HPDE6-E6E7 (cell line): Measurements from ENCODE around the gene AKT1S1.

Source experiments
- DNase-seq: peaks from one replicate; pipeline ENCODE4 v3.0.0; 2011; ENCODE audit warnings: missing footprints; ENCODE audit errors: extremely low spot score

AKT1S1 gene

GRCh38 chr19:49883094-49883493 lies 5.9 kb upstream of the AKT1S1 start:
- DNase-seq: no peak

GRCh38 chr19:49882643-49883042 lies 5.5 kb upstream of the AKT1S1 start:
- no peak for DNase-seq

- no peak for DNase-seq
Measured at GRCh38 chr19:49881672-49882394, 4.7 kb upstream of the AKT1S1 start.

GRCh38 chr19:49881186-49881585 lies 4.0 kb upstream of the AKT1S1 start:
- no peak for DNase-seq

GRCh38 chr19:49880162-49880869 lies 3.2 kb upstream of the AKT1S1 start:
- DNase-seq: no peak

GRCh38 chr19:49879243-49879963 lies 2.2 kb upstream of the AKT1S1 start:
- DNase-seq: no peak

GRCh38 chr19:49878744-49879070 lies 1.6 kb upstream of the AKT1S1 start:
- no peak for DNase-seq

- DNase-seq: peak; percentile 90
Measured at GRCh38 chr19:49877879-49878743, 956 bp upstream of the AKT1S1 start.

- DNase-seq: no peak
Measured at GRCh38 chr19:49876422-49877019, 634 bp downstream of the AKT1S1 start.

- no peak for DNase-seq
Measured at GRCh38 chr19:49875857-49876421, 1.2 kb downstream of the AKT1S1 start.

GRCh38 chr19:49875177-49875576 lies 2.0 kb downstream of the AKT1S1 start:
- DNase-seq: no peak

- no peak for DNase-seq
Measured at GRCh38 chr19:49874503-49875157, 2.5 kb downstream of the AKT1S1 start.

GRCh38 chr19:49873834-49874233 lies 3.3 kb downstream of the AKT1S1 start:
- DNase-seq: no peak

GRCh38 chr19:49873129-49873521 lies 4.0 kb downstream of the AKT1S1 start:
- DNase-seq: no peak

GRCh38 chr19:49872245-49873128 lies 4.7 kb downstream of the AKT1S1 start:
- no peak for DNase-seq

- DNase-seq: no peak
Measured at GRCh38 chr19:49871349-49871985, 5.7 kb downstream of the AKT1S1 start.

- no peak for DNase-seq
Measured at GRCh38 chr19:49870309-49870901, 6.8 kb downstream of the AKT1S1 start.

- peak; percentile 97 for DNase-seq
Measured at GRCh38 chr19:49869484-49870308, 7.5 kb downstream of the AKT1S1 start.
